Measurements from ENCODE around the gene SUSD4.

The SUSD4 gene

GRCh38 chr1:223202376-223203033 is 161.5 kb downstream of the SUSD4 start:
- H3K9me3 ChIP-seq (ENCODE audit: control insufficient read depth, insufficient read depth, low read length): no peaks in the 10 kb centered on the region
- no peaks in the 10 kb centered on the region for H3K4me1 ChIP-seq (ENCODE audit: control insufficient read depth, insufficient read depth, low read length)
- H3K36me3 ChIP-seq (ENCODE audit: control insufficient read depth, insufficient read depth, low read length): no peaks in the 10 kb centered on the region
- no peak overlapping the region for H3K4me3 ChIP-seq (ENCODE audit: low read depth, low read length)
- H3K9ac ChIP-seq (ENCODE audit: low read depth, low read length): no peak overlapping the region
- H3K27me3 ChIP-seq (ENCODE audit: control insufficient read depth, insufficient read depth, low read length): no peaks in the 10 kb centered on the region

DNA sequence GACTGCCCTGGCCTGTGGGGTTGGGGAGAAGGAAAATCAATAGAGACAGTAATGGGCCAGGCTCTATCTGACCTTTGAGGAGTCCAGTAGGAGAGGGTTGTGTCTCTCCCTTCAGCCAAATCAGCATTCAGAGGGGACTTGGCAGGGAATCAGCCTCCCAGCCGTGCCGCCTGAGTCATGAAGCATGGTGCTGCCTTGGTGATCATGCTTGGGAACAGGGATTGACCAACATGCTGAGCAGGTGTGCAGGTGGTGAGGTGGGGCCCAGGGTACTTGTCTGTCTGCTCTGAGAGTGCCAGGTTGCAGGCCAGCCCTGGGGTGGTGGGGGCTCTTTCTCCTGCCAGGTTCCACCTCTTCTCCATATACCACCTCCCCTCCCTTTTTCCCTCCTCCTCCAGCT is 162.0 kb downstream of the SUSD4 start:
- no peaks in the 10 kb centered on the region for H3K9me3 ChIP-seq (ENCODE audit: control insufficient read depth, insufficient read depth, low read length)
- no peaks in the 10 kb centered on the region for H3K4me1 ChIP-seq (ENCODE audit: control insufficient read depth, insufficient read depth, low read length)
- H3K36me3 ChIP-seq (ENCODE audit: control insufficient read depth, insufficient read depth, low read length): no peaks in the 10 kb centered on the region
- no peak overlapping the region for H3K4me3 ChIP-seq (ENCODE audit: low read depth, low read length)
- no peaks in the 10 kb centered on the region for H3K27me3 ChIP-seq (ENCODE audit: control insufficient read depth, insufficient read depth, low read length)
- no peak overlapping the region for H3K9ac ChIP-seq (ENCODE audit: low read depth, low read length)

- H3K4me1 ChIP-seq (ENCODE audit: control insufficient read depth, insufficient read depth, low read length): no peaks in the 10 kb centered on the region
- no peaks in the 10 kb centered on the region for H3K36me3 ChIP-seq (ENCODE audit: control insufficient read depth, insufficient read depth, low read length)
- H3K9ac ChIP-seq (ENCODE audit: low read depth, low read length): no peak overlapping the region
- no peaks in the 10 kb centered on the region for H3K27me3 ChIP-seq (ENCODE audit: control insufficient read depth, insufficient read depth, low read length)
- no peaks in the 10 kb centered on the region for H3K9me3 ChIP-seq (ENCODE audit: control insufficient read depth, insufficient read depth, low read length)
- H3K4me3 ChIP-seq (ENCODE audit: low read depth, low read length): no peak overlapping the region
These were observed 163.1 kb downstream of the SUSD4 start for GRCh38 chr1:223200903-223201302.

- Histone ChIP-seq H3K36me3 (ENCODE audit: control insufficient read depth, insufficient read depth, low read length) (no peaks in the 10 kb centered on the region), H3K27me3 (ENCODE audit: control insufficient read depth, insufficient read depth, low read length) (no peaks in the 10 kb centered on the region), H3K9me3 (ENCODE audit: control insufficient read depth, insufficient read depth, low read length) (no peaks in the 10 kb centered on the region), H3K9ac (ENCODE audit: low read depth, low read length) (no peak overlapping the region), H3K4me3 (ENCODE audit: low read depth, low read length) (no peak overlapping the region), H3K4me1 (ENCODE audit: control insufficient read depth, insufficient read depth, low read length) (no peaks in the 10 kb centered on the region)
These were observed 164.8 kb downstream of the SUSD4 start for GRCh38 chr1:223199094-223199647.

DNA sequence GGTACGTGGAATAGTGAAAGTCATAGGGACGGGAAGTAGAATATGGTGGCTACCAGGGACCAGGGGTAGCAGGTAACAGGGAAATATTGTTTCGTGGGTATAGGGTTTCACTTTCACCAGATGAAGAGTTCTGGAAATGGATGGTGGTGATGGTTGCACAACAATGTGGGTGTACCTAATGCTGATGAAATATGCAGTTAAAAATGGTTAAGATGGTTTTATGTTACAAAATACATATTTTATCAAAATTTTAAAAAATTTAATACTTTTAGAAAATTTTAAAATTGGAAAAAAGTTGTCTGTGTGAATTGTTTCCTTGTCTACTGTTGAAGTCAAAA is 165.4 kb downstream of the SUSD4 start:
- H3K36me3 ChIP-seq (ENCODE audit: control insufficient read depth, insufficient read depth, low read length): no peaks in the 10 kb centered on the region
- no peaks in the 10 kb centered on the region for H3K9me3 ChIP-seq (ENCODE audit: control insufficient read depth, insufficient read depth, low read length)
- H3K4me1 ChIP-seq (ENCODE audit: control insufficient read depth, insufficient read depth, low read length): no peaks in the 10 kb centered on the region
- H3K9ac ChIP-seq (ENCODE audit: low read depth, low read length): no peak overlapping the region
- no peaks in the 10 kb centered on the region for H3K27me3 ChIP-seq (ENCODE audit: control insufficient read depth, insufficient read depth, low read length)
- no peak overlapping the region for H3K4me3 ChIP-seq (ENCODE audit: low read depth, low read length)

DNA sequence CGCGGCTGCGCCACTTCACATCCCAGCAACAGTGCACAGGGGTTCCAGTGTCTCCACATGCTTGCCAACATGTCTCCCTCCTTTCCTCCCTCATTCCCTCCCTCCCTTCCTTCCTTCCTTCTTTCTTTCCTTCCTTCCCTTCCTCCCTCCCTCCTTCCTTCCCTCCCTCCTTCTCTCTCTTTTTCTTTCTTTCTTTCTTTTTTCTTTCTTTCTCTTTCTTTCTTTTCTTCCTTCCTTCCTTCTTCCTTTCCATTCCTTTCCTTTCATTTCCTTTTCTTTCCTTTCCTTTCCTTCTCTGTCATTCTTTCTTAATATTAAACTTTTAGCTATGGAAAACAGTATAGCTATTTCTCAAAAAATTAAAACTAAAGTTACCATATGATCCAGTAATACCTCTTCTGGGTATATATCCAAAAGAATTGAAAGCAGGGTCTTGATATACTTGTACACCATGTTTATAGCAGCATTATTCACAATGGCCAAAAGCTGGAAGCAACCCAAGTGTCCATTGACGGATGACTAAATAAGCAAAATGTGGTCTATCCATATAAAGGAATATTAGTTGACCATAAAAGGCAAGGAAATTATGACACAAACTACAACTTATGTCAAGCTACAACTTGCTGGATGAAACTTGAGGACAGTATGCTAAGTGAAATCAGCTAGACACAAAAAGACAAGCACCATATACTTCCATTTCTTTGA is 165.9 kb downstream of the SUSD4 start:
- H3K27me3 ChIP-seq (ENCODE audit: control insufficient read depth, insufficient read depth, low read length): no peaks in the 10 kb centered on the region
- no peaks in the 10 kb centered on the region for H3K9me3 ChIP-seq (ENCODE audit: control insufficient read depth, insufficient read depth, low read length)
- no peak overlapping the region for H3K4me3 ChIP-seq (ENCODE audit: low read depth, low read length)
- no peaks in the 10 kb centered on the region for H3K4me1 ChIP-seq (ENCODE audit: control insufficient read depth, insufficient read depth, low read length)
- no peak overlapping the region for H3K9ac ChIP-seq (ENCODE audit: low read depth, low read length)
- H3K36me3 ChIP-seq (ENCODE audit: control insufficient read depth, insufficient read depth, low read length): no peaks in the 10 kb centered on the region

- Histone ChIP-seq H3K9ac (ENCODE audit: low read depth, low read length) (no peak overlapping the region), H3K9me3 (ENCODE audit: control insufficient read depth, insufficient read depth, low read length) (no peaks in the 10 kb centered on the region), H3K4me1 (ENCODE audit: control insufficient read depth, insufficient read depth, low read length) (no peaks in the 10 kb centered on the region), H3K4me3 (ENCODE audit: low read depth, low read length) (no peak overlapping the region), H3K27me3 (ENCODE audit: control insufficient read depth, insufficient read depth, low read length) (no peaks in the 10 kb centered on the region), H3K36me3 (ENCODE audit: control insufficient read depth, insufficient read depth, low read length) (no peaks in the 10 kb centered on the region)
These were observed 173.9 kb downstream of the SUSD4 start for GRCh38 chr1:223189903-223190724.

DNA sequence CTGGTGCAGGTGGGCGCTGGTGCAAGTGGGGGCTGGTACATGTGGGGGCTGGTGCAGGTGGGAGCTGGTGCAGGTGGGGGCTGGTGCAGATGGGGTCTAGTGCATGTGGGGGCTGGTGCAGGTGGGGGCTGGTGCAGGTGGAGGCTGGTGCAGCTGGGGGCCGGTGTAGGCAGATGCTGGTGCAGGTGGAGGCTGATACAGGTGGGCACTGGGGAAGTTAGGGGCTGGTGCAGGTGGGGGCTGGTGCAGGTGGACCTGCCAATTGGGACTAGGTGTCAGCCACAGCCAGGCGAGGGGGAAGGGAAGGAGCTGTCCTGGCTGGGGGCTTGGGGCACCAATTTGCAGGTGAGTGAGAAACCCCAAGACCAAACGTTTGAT is 174.5 kb downstream of the SUSD4 start:
- H3K4me1 ChIP-seq (ENCODE audit: control insufficient read depth, insufficient read depth, low read length): no peaks in the 10 kb centered on the region

DNA sequence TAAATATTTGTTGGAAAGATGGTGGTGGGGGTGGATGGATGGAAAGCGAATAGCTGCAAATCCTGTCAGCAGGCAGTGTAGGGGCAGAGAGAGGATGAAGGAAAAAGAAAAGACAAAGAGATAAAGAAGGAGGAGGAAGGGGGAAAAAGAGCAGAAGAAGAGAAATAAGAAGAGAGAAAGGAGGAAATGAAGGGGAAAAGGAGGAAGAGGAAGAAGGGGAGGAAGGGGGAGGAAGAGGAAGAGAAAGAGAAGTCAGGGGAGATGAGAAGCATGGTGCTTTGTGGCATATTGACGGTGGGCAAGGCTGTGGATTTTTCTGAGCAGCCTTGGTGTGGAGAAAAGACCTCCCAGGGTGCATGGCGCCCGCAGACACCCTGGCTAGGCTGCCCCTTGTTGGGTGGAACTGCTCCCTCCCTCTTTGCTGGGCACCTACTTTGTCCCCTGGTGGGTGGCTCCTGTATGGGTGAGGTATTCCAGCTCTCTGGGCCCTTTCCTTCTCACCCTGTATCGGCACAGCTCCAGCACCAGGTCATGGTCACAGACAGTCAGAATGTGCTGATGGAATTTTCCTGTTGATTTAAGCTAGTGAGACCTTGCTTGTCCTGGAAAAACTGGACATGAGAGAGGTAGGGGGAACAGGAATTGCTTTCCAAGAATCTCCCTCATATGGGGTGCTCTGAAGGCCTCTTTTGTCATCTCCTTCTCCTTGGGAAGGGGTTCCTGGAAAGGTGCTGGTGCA is 175.2 kb downstream of the SUSD4 start:
- no peaks in the 10 kb centered on the region for H3K4me1 ChIP-seq (ENCODE audit: control insufficient read depth, insufficient read depth, low read length)
- no peak overlapping the region for H3K4me3 ChIP-seq (ENCODE audit: low read depth, low read length)
- no peaks in the 10 kb centered on the region for H3K36me3 ChIP-seq (ENCODE audit: control insufficient read depth, insufficient read depth, low read length)
- H3K9me3 ChIP-seq (ENCODE audit: control insufficient read depth, insufficient read depth, low read length): no peaks in the 10 kb centered on the region
- no peak overlapping the region for H3K9ac ChIP-seq (ENCODE audit: low read depth, low read length)
- no peaks in the 10 kb centered on the region for H3K27me3 ChIP-seq (ENCODE audit: control insufficient read depth, insufficient read depth, low read length)

More for the DNA sequence above, 174.5 kb downstream of the SUSD4 start:
- no peaks in the 10 kb centered on the region for H3K27me3 ChIP-seq (ENCODE audit: control insufficient read depth, insufficient read depth, low read length)
- H3K36me3 ChIP-seq (ENCODE audit: control insufficient read depth, insufficient read depth, low read length): no peaks in the 10 kb centered on the region
- no peak overlapping the region for H3K9ac ChIP-seq (ENCODE audit: low read depth, low read length)
- no peaks in the 10 kb centered on the region for H3K9me3 ChIP-seq (ENCODE audit: control insufficient read depth, insufficient read depth, low read length)
- no peak overlapping the region for H3K4me3 ChIP-seq (ENCODE audit: low read depth, low read length)

DNA sequence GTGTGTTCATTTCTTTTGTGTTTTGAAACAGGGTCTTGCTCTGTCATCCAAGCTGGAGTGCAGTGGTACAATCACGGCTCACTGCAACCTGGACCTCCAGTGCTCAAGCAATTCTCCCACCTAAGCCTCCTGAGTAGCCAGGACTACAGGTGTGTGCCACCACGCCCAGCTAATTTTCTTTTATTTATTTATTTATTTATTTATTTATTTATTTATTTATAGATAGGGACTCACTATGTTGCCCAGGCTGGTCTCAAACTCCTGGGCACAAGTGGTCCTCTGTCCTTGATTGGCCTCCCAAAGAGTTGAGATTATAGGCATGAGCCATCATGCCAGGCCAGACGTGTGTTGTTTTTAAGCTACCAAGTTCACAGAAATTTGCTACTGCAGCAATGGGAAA is 177.2 kb downstream of the SUSD4 start:
- Histone ChIP-seq H3K4me3 (ENCODE audit: low read depth, low read length) (no peak overlapping the region), H3K36me3 (ENCODE audit: control insufficient read depth, insufficient read depth, low read length) (no peaks in the 10 kb centered on the region), H3K4me1 (ENCODE audit: control insufficient read depth, insufficient read depth, low read length) (no peaks in the 10 kb centered on the region), H3K27me3 (ENCODE audit: control insufficient read depth, insufficient read depth, low read length) (no peaks in the 10 kb centered on the region), H3K9ac (ENCODE audit: low read depth, low read length) (no peak overlapping the region), H3K9me3 (ENCODE audit: control insufficient read depth, insufficient read depth, low read length) (no peaks in the 10 kb centered on the region)

- H3K4me1 ChIP-seq (ENCODE audit: control insufficient read depth, insufficient read depth, low read length): no peaks in the 10 kb centered on the region
- H3K4me3 ChIP-seq (ENCODE audit: low read depth, low read length): no peak overlapping the region
- peaks cover 2% of the 10 kb centered on the region for H3K27me3 ChIP-seq (ENCODE audit: control insufficient read depth, insufficient read depth, low read length)
- no peak overlapping the region for H3K9ac ChIP-seq (ENCODE audit: low read depth, low read length)
- H3K36me3 ChIP-seq (ENCODE audit: control insufficient read depth, insufficient read depth, low read length): no peaks in the 10 kb centered on the region
- H3K9me3 ChIP-seq (ENCODE audit: control insufficient read depth, insufficient read depth, low read length): no peaks in the 10 kb centered on the region
These were observed 180.6 kb downstream of the SUSD4 start for GRCh38 chr1:223183268-223183862.
